NCI-H1048 (cell line): ENCODE data around the gene RAD51D.
"Not testable (repeated sequence)": the region's sequence is repeated elsewhere in the genome, so short reads cannot be mapped to it uniquely, and the experiment has no call there.

Experiments used
- DNase-seq: peaks from one replicate; lab custom pipeline; 2025; lab: John Stamatoyannopoulos, UW

RAD51D gene

GRCh38 chr17:35141681-35142466 lies 22.2 kb upstream of the RAD51D start, which contains the start of gene NLE1:
Gene NLE1, minus strand, starts transcription at chr17:35142303. Its CDS starts 28 bp downstream, at chr17:35142275.
- DNase-seq, result no peak

GRCh38 chr17:35138218-35138617 lies 18.6 kb upstream of the RAD51D start:
- DNase-seq, result no peak

GRCh38 chr17:35135322-35135721 lies 15.7 kb upstream of the RAD51D start:
- no peak for DNase-seq

GRCh38 chr17:35132816-35133550 lies 13.3 kb upstream of the RAD51D start:
- DNase-seq, result no peak

GRCh38 chr17:35132099-35132498 lies 12.4 kb upstream of the RAD51D start:
- DNase-seq, result no peak

GRCh38 chr17:35130392-35130791 lies 10.7 kb upstream of the RAD51D start:
- no peak for DNase-seq

- no peak for DNase-seq
These were observed 10.3 kb upstream of the RAD51D start for GRCh38 chr17:35129973-35130351.

- no peak for DNase-seq
These were observed 9.7 kb upstream of the RAD51D start for GRCh38 chr17:35129154-35129972.

- DNase-seq, result no peak
These were observed 8.3 kb upstream of the RAD51D start for GRCh38 chr17:35127751-35128514.

- DNase-seq, result no peak
These were observed 1.7 kb upstream of the RAD51D start, which contains the start of gene FNDC8 for GRCh38 chr17:35121315-35121714. Gene FNDC8, plus strand, starts transcription at chr17:35121615. Its CDS starts 79 bp downstream, at chr17:35121694.

- DNase-seq, result no peak
These were observed 1.7 kb downstream of the RAD51D start for GRCh38 chr17:35117984-35118383.

GRCh38 chr17:35116845-35117244 lies 2.8 kb downstream of the RAD51D start:
- no peak for DNase-seq

- not testable (repeated sequence) for DNase-seq
These were observed 8.9 kb downstream of the RAD51D start for GRCh38 chr17:35110791-35111190.

- DNase-seq, result no peak
These were observed 14.7 kb downstream of the RAD51D start for GRCh38 chr17:35104844-35105450.

- no peak for DNase-seq
These were observed 16.4 kb downstream of the RAD51D start for GRCh38 chr17:35103271-35103670.

- DNase-seq, result no peak
These were observed 17.9 kb downstream of the RAD51D start for GRCh38 chr17:35101725-35102124.

- DNase-seq, result no peak
These were observed 18.6 kb downstream of the RAD51D start for GRCh38 chr17:35101036-35101435.

- DNase-seq, result no peak
These were observed 19.8 kb downstream of the RAD51D start for GRCh38 chr17:35099908-35100307.

- DNase-seq, result no peak
These were observed 21.9 kb downstream of the RAD51D start for GRCh38 chr17:35097776-35098175.

GRCh38 chr17:35095741-35096140 lies 23.9 kb downstream of the RAD51D start:
- DNase-seq, result no peak

GRCh38 chr17:35094902-35095301 lies 24.8 kb downstream of the RAD51D start:
- no peak for DNase-seq
